ENCODE measurements around the gene PODXL2.
"Not testable (repeated sequence)": the region's sequence is repeated elsewhere in the genome, so short reads cannot be mapped to it uniquely, and the experiment has no call there.

PODXL2 gene

GRCh38 chr3:127597020-127597771, 31.8 kb upstream of the PODXL2 start:
- peak overlapping the region; percentile 87 for H3K27ac Mint-ChIP-seq
- H3K4me3 Mint-ChIP-seq: peak overlapping the region; percentile 83
- H3K9me3 Mint-ChIP-seq: no peaks in the 10 kb centered on the region
- peaks cover 23% of the 10 kb centered on the region for H3K36me3 Mint-ChIP-seq
- DNase-seq: no peak
- CTCF ChIA-PET: interaction anchor here (0.7 to 1.3 kb wide), 2 partner anchors 22 to 34 kb away, joined by 3 to 4 read pairs; no protein-coding TSS in a partner anchor
- H3K4me1 Mint-ChIP-seq: peaks cover 49% of the 10 kb centered on the region
- H3K27me3 Mint-ChIP-seq: no peaks in the 10 kb centered on the region

GRCh38 chr3:127598841-127599570, 30.0 kb upstream of the PODXL2 start:
- Mint-ChIP-seq H3K4me3 (peak overlapping the region; percentile 83), H3K36me3 (peaks cover 30% of the 10 kb centered on the region), H3K27ac (peak overlapping the region; percentile 87), H3K27me3 (no peaks in the 10 kb centered on the region), H3K9me3 (no peaks in the 10 kb centered on the region), H3K4me1 (peaks cover 54% of the 10 kb centered on the region)
- CTCF ChIA-PET: interaction anchor here (0.8 to 1.6 kb wide), 3 partner anchors 12 to 27 kb away, joined by 4 to 8 read pairs (median 5); no protein-coding TSS in a partner anchor
- no peak for DNase-seq

- no peak overlapping the region for H3K27ac Mint-ChIP-seq
These were observed 28.1 kb upstream of the PODXL2 start for GRCh38 chr3:127600749-127601456.

GRCh38 chr3:127604035-127604434, 24.9 kb upstream of the PODXL2 start:
- no peak for DNase-seq
- no peaks in the 10 kb centered on the region for H3K9me3 Mint-ChIP-seq
- peaks cover 49% of the 10 kb centered on the region for H3K4me1 Mint-ChIP-seq
- no peak overlapping the region for H3K4me3 Mint-ChIP-seq
- no peak overlapping the region for H3K27ac Mint-ChIP-seq
- peaks cover 60% of the 10 kb centered on the region for H3K36me3 Mint-ChIP-seq
- H3K27me3 Mint-ChIP-seq: no peaks in the 10 kb centered on the region
- CTCF ChIA-PET: no interaction called here

More at GRCh38 chr3:127600749-127601456, 28.1 kb upstream of the PODXL2 start:
- Mint-ChIP-seq H3K27me3 (no peaks in the 10 kb centered on the region), H3K36me3 (peaks cover 40% of the 10 kb centered on the region), H3K4me1 (peaks cover 59% of the 10 kb centered on the region), H3K4me3 (peak overlapping the region; percentile 50), H3K9me3 (no peaks in the 10 kb centered on the region)
- CTCF ChIA-PET: no interaction called here
- no peak for DNase-seq

- Mint-ChIP-seq H3K36me3 (peaks cover 58% of the 10 kb centered on the region), H3K4me3 (no peak overlapping the region), H3K4me1 (peaks cover 48% of the 10 kb centered on the region), H3K27ac (no peak overlapping the region), H3K27me3 (no peaks in the 10 kb centered on the region), H3K9me3 (no peaks in the 10 kb centered on the region)
- no peak for DNase-seq
- CTCF ChIA-PET: no interaction called here
These were observed 24.3 kb upstream of the PODXL2 start for GRCh38 chr3:127604546-127605165.

GRCh38 chr3:127605547-127605946, 23.4 kb upstream of the PODXL2 start:
- H3K4me3 Mint-ChIP-seq, CTCF ChIA-PET, DNase-seq, H3K27ac Mint-ChIP-seq, H3K9me3 Mint-ChIP-seq, H3K27me3 Mint-ChIP-seq: not testable (repeated sequence)
- peaks cover 43% of the 10 kb centered on the region for H3K4me1 Mint-ChIP-seq
- H3K36me3 Mint-ChIP-seq: peaks cover 61% of the 10 kb centered on the region

DNA sequence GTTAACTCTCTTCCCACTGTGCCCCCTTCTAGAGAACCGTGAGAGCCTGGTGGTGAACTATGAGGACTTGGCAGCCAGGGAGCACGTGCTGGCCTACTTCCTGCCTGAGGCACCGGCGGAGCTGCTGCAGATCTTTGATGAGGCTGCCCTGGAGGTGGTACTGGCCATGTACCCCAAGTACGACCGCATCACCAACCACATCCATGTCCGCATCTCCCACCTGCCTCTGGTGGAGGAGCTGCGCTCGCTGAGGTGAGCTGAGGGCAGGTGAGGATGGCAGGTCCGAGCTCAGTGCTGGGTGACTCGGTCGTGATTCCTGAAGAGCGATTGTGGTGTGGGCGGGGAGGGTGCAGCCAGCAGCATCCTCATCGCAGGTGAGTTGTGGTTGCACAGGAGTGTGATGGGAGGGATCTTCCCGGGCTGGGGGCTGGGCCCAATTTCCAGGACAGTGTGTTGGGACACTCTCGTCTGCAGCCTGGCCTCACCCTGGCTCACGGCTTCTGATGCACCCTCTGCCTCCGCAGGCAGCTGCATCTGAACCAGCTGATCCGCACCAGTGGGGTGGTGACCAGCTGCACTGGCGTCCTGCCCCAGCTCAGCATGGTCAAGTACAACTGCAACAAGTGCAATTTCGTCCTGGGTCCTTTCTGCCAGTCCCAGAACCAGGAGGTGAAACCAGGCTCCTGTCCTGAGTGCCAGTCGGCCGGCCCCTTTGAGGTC, 22.7 kb upstream of the PODXL2 start:
- peaks cover 36% of the 10 kb centered on the region for H3K4me1 Mint-ChIP-seq
- peaks cover 63% of the 10 kb centered on the region for H3K36me3 Mint-ChIP-seq
- CTCF ChIA-PET: interaction anchor here (0.7 kb wide), 1 partner anchor 519 kb away, joined by 3 read pairs; no protein-coding TSS in a partner anchor
- no peak overlapping the region for H3K4me3 Mint-ChIP-seq
- H3K27ac Mint-ChIP-seq: peak overlapping the region; percentile 33
- H3K9me3 Mint-ChIP-seq: no peaks in the 10 kb centered on the region
- DNase-seq: no peak
- no peaks in the 10 kb centered on the region for H3K27me3 Mint-ChIP-seq

DNA sequence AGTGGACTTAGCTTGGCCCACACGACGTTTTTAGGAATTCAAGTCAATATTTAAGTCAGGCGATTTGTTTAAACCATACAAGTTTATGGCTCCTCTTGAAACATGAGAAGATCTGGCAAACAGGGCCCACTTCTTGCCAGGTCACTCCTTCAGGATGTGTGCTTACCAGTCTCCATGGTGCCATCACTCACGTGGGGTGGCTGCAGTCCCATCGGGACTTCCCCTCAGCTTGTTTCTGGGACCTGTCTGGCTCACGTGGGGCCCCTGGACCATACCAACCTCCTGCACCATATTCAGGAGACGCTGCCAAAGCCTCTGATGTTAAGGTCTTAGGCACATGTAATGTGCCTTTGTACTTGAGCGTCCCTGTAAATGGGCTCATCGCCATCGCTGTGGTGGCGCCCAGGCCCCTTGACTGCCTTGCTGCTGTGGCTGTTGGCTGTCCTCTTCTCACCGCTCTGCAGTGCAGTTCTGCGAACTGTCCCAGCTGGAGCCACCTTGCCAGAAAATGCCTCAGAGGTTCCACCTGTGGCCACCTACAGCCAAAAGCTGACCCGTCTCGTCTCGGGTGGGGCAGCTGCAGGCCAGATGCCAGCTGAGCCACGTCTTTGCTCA, 21.9 kb upstream of the PODXL2 start:
- Mint-ChIP-seq H3K27ac (peak overlapping the region; percentile 7), H3K27me3 (no peaks in the 10 kb centered on the region), H3K9me3 (no peaks in the 10 kb centered on the region), H3K36me3 (peaks cover 62% of the 10 kb centered on the region), H3K4me1 (peaks cover 27% of the 10 kb centered on the region), H3K4me3 (no peak overlapping the region)
- DNase-seq: no peak
- CTCF ChIA-PET: interaction anchor here (0.7 kb wide), 1 partner anchor 518 kb away, joined by 3 read pairs; no protein-coding TSS in a partner anchor

DNA sequence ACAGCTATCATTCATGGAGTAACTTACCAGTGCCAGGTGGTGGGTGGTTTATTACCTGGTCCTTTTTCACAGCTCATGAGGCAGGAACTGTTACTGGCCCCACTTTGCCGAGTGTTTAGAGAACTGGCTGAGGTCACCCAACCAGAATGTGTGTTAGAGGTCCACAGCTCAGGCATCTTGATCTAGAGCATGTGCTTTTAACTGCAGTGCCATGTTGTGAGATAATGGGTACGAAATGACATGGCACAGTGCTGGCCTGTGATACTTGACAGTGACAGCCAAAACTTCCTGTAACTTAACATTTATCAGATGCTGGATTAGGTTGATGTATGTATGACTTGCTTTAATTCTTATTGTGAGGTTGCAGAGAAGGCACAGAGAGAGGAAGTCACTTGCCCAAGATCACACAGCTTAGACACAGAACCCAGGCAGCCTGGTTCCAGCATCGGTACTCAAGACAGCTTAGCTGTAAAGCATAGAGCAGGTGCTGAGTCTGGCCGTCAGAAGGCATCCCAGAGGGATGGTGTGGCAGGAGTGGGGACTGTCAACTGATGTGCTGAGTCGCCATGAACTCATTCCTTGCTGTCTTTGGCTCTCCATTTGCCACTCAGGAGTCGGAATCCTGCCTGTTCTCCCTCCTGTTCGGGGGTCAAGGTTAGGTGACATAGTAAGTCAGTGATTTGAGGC, 21.2 kb upstream of the PODXL2 start:
- Mint-ChIP-seq H3K9me3 (no peaks in the 10 kb centered on the region), H3K27me3 (no peaks in the 10 kb centered on the region), H3K36me3 (peaks cover 63% of the 10 kb centered on the region), H3K4me3 (no peak overlapping the region), H3K4me1 (peaks cover 22% of the 10 kb centered on the region), H3K27ac (no peak overlapping the region)
- CTCF ChIA-PET: no interaction called here
- DNase-seq: no peak

DNA sequence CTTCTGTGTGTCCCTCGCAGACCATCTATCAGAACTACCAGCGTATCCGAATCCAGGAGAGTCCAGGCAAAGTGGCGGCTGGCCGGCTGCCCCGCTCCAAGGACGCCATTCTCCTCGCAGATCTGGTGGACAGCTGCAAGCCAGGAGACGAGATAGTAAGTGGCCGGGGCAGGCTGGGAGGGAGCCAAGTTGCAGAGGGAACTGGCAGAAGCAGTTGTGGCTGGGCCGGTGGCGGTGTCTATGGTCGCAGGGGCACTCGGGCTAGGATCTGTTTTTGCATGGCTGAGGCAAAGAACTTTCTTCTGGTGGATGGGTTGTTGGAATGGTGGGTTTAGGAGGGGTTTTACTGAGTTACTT, 20.6 kb upstream of the PODXL2 start:
- CTCF ChIA-PET: interaction anchor here (1.3 kb wide), 1 partner anchor 34 kb away, joined by 5 read pairs; no protein-coding TSS in a partner anchor
- Mint-ChIP-seq H3K27ac (no peak overlapping the region), H3K36me3 (peaks cover 67% of the 10 kb centered on the region), H3K27me3 (no peaks in the 10 kb centered on the region), H3K4me1 (peaks cover 19% of the 10 kb centered on the region), H3K9me3 (no peaks in the 10 kb centered on the region), H3K4me3 (no peak overlapping the region)
- no peak for DNase-seq

DNA sequence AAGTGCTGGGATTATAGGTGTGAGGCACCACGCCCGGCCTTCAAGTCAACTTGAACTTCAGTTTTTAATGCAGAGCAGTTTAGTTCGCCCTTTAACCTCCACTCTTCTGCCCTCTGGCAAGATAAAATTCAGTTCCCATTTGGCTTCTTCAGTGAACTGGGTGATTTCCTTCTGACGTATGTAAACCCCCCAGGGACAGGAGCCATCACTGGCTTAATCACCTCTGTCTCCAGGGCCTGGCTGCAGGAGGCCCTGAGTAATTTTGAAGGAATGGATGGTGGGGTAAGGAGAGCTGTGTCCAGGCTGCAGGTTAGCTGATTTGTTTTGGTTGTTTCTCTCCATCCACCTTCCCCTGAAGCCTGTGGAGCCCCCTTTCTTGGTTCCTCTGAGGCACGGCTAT, 18.9 kb upstream of the PODXL2 start:
- no peak for DNase-seq
- no peak overlapping the region for H3K4me3 Mint-ChIP-seq
- H3K36me3 Mint-ChIP-seq: peaks cover 71% of the 10 kb centered on the region
- CTCF ChIA-PET: no interaction called here
- peaks cover 25% of the 10 kb centered on the region for H3K4me1 Mint-ChIP-seq
- H3K27me3 Mint-ChIP-seq: no peaks in the 10 kb centered on the region
- H3K9me3 Mint-ChIP-seq: no peaks in the 10 kb centered on the region
- no peak overlapping the region for H3K27ac Mint-ChIP-seq

- CTCF ChIA-PET: interaction anchor here (1.0 kb wide), 1 partner anchor 12 kb away, joined by 4 read pairs; no protein-coding TSS in a partner anchor
- H3K27ac Mint-ChIP-seq: no peak overlapping the region
These were observed 17.7 kb upstream of the PODXL2 start for GRCh38 chr3:127611251-127611650.

DNA sequence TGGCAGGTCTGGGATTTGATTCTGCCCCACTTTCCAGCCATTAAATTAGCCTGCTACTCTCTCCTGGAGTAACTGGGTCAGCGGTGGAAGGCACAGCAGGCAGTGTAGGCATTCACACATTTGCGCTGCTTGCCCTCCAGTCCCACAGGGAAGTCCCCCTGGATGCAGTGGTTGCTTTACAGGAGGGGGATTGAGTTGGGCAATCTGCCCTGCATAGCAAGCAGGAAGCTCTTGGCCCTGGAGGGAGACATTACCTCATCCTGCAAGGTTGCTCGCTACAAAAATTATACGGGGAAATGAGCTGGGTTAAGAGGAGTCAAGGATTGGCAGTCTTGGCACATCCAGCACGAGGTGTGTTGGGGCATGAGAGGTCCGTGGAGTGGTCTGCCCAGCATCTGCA, 16.0 kb upstream of the PODXL2 start:
- Mint-ChIP-seq H3K27me3 (no peaks in the 10 kb centered on the region), H3K36me3 (peaks cover 74% of the 10 kb centered on the region), H3K27ac (no peak overlapping the region), H3K4me3 (no peak overlapping the region), H3K9me3 (no peaks in the 10 kb centered on the region), H3K4me1 (peaks cover 36% of the 10 kb centered on the region)
- CTCF ChIA-PET: no interaction called here
- no peak for DNase-seq

More at GRCh38 chr3:127611251-127611650, 17.7 kb upstream of the PODXL2 start:
- no peaks in the 10 kb centered on the region for H3K9me3 Mint-ChIP-seq
- peaks cover 27% of the 10 kb centered on the region for H3K4me1 Mint-ChIP-seq
- H3K27me3 Mint-ChIP-seq: no peaks in the 10 kb centered on the region
- DNase-seq: no peak
- H3K4me3 Mint-ChIP-seq: no peak overlapping the region
- H3K36me3 Mint-ChIP-seq: peaks cover 73% of the 10 kb centered on the region

Data from activated naive CD4-positive, alpha-beta T cell treated with anti-CD3 and anti-CD28 coated beads, Interleukin-2, amount 10 ng/mL, durations not matched to agents 7 days and 5 days (primary cell).